ENCODE results near the gene GSTO2. TPM values are rescaled to one million over a fixed set of nuclear protein-coding genes. Genes with fewer than 3 reads are reported as not detected.

GSTO2 gene
- total and polyA plus RNA-seq, 8 donors, result 9.5 to 33.6 (median 29.1) TPM

DNA sequence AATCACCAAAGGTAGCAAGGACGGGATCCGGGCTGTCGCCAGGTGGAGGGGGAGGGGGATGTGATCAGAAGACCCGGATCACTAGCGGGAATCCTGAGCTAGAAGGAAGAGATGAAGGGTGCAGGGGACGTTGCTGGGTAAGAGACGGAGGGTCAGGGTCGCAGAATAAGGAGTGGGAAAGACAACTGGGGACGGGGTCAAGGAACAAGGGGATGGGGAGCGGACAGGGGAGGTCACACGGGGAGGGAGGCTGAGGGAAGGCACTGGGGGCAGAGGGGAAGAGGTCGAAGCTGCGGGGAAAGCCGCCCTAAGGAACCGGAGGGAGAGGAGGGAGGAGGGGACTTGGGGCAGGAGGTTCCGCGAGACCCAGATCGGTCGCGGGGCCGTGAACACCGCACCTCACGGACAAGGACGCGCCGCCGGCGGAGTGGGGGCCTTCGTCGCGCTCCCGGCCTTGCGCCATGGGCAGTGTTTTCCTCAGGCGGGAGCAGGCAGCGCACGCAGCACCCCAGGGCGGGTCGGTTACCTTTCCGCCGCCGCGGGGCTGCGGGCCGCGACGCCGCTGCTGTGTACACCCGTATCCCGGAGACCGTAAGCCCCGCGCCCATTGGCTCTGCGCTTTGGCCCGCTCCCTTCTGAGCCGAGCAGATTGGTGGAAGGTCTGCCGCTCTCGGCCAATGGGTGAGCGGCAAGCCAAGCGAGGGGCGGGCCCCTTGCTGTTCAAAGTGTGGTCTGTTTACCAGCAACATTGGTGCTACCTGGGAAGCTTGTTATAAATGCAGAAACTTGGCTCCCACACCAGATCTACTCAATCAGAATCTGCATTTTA, 37.0 kb upstream of the GSTO2 start, which contains the start of gene CFAP43:
TSS of gene CFAP43 (minus strand) at position 581 of the 829 bp plus-strand sequence. CDS start at position 463, 118 bp downstream.
- H3K36me3 ChIP-seq, result no peaks in the 10 kb centered on the region
- peaks cover 0 to 12% of the 10 kb centered on the region in 2 donors for H3K4me1 ChIP-seq
- H3K9me3 ChIP-seq, result peaks cover 0 to 12% of the 10 kb centered on the region in 2 donors
- peak in 1 of 2 donors; percentile 16 for TF ChIP-seq CTCF (IDR thresholded peaks at IDR 0.05)
- intact Hi-C loops (cut with DNase I), result no loop called here
- ATAC-seq, result peak; percentile 100
- peak within 1 kb of the TSS in 1 of 2 donors; percentile 79 for H3K27ac ChIP-seq
- DNase-seq, result peak; percentile 97 to 99 (median 98)
- peaks cover 0 to 15% of the 10 kb centered on the region in 2 donors for H3K27me3 ChIP-seq
- H3K4me3 ChIP-seq, result peak within 1 kb of the TSS; percentile 71 to 88

- Histone ChIP-seq H3K4me1 (peaks cover 0 to 12% of the 10 kb centered on the region in 2 donors), H3K27me3 (peaks cover 0 to 15% of the 10 kb centered on the region in 2 donors), H3K36me3 (no peaks in the 10 kb centered on the region), H3K27ac (no peak overlapping the region), H3K9me3 (peaks cover 0 to 12% of the 10 kb centered on the region in 2 donors), H3K4me3 (peak overlapping the region; percentile 71 to 88)
- DNase-seq (peak in 1 of 4 donors; percentile 57), ATAC-seq (peak; percentile 47)
- intact Hi-C loops (cut with DNase I), result no loop called here
- TF ChIP-seq CTCF (IDR thresholded peaks at IDR 0.05), result no peak
Observed at GRCh38 chr10:104232613-104233102, 36.3 kb upstream of the GSTO2 start.

DNA sequence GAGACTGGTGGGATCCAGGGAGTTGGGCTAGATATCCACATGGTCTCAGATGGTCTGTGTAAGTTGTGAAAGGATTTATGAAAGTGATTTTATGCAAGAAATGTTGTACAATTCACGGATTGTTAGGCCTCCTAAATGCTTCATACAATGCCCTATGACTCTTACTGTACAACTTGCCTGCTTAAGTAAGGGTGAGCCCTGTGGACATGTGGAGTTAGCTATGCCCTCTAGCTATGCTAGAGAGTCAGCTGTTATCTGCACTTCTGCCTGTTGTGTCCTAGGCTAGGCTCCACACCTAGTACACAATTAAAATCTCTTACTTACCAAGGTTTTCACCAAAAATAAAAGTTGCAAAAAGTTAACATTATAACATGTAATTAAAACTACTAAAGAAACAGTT, 35.2 kb upstream of the GSTO2 start:
- peaks cover 0 to 12% of the 10 kb centered on the region in 2 donors for H3K4me1 ChIP-seq
- no peak overlapping the region for H3K27ac ChIP-seq
- H3K4me3 ChIP-seq, result no peak overlapping the region
- intact Hi-C loops (cut with DNase I), result no loop called here
- DNase-seq, result no peak
- no peak for ATAC-seq
- H3K36me3 ChIP-seq, result no peaks in the 10 kb centered on the region
- peaks cover 0 to 15% of the 10 kb centered on the region in 2 donors for H3K27me3 ChIP-seq
- peaks cover 0 to 12% of the 10 kb centered on the region in 2 donors for H3K9me3 ChIP-seq
- TF ChIP-seq CTCF (IDR thresholded peaks at IDR 0.05), result no peak

DNA sequence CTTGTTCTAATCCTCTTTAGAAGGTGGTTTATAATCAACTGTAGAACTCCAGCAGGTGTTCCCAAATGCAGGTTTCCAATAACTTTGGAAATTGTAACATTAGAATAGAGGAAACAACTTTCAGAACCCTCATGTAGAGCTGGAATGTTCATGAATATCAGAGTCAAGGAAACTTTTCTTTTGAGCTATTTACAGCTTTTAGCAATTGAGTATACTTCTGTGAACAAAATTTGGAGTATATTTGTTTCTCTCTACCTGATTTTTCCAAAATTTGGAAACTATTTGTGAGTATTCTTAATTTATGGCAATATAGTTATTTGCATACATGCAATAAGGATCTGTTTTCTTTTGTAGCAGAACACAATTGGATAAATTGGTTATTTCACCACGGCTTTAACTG, 34.0 kb upstream of the GSTO2 start:
- no peak for ATAC-seq
- intact Hi-C loops (cut with DNase I), result no loop called here
- Histone ChIP-seq H3K27ac (no peak overlapping the region), H3K4me3 (no peak overlapping the region), H3K4me1 (peaks cover 0 to 12% of the 10 kb centered on the region in 2 donors), H3K27me3 (peaks cover 0 to 15% of the 10 kb centered on the region in 2 donors), H3K36me3 (no peaks in the 10 kb centered on the region), H3K9me3 (peaks cover 0 to 12% of the 10 kb centered on the region in 2 donors)
- no peak for TF ChIP-seq CTCF (IDR thresholded peaks at IDR 0.05)
- no peak for DNase-seq

- Histone ChIP-seq H3K27me3 (peaks cover 0 to 9% of the 10 kb centered on the region in 2 donors), H3K4me3 (no peak overlapping the region), H3K9me3 (peaks cover 0 to 12% of the 10 kb centered on the region in 2 donors), H3K4me1 (peaks cover 0 to 12% of the 10 kb centered on the region in 2 donors), H3K36me3 (no peaks in the 10 kb centered on the region), H3K27ac (no peak overlapping the region)
- DNase-seq (no peak), ATAC-seq (no peak)
- intact Hi-C loops (cut with DNase I), result no loop called here
- no peak for TF ChIP-seq CTCF (IDR thresholded peaks at IDR 0.05)
Observed at GRCh38 chr10:104235801-104236200, 33.2 kb upstream of the GSTO2 start.

All from left lung (tissue), 10 donors.